Diencephalon (tissue), 1 donor: ENCODE measurements around the gene EPN2. TPM values are rescaled to one million over a fixed set of nuclear protein-coding genes. Genes with fewer than 3 reads are reported as not detected.

Source experiments
- small RNA-seq: library from RNA; depleted of rRNA; stranded (forward); fragments of <200 nt; gene quantifications from one replicate; pipeline ENCODE3, GENCODE V24; 2014
- total RNA-seq: library from RNA; depleted of rRNA; stranded (reverse); fragments of >200 nt; gene quantifications from one replicate; pipeline ENCODE4 v1.2.3, GENCODE V29; 2014

EPN2 gene
- 73.4 TPM for total RNA-seq

DNA sequence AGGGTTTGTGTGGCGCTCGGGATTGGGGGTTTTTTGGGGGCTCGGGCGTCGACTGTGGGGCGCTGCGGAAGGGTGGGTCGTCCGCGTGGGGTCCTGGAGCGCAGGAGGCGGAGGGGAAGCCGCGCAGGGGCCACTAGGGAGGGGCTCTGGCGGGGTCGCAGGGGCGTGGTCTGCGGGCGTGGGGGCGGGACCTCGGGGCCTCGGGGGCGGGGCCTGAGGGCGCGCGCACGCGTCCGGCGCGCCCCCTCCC is at the start of gene EPN2:
EPN2 (plus strand) TSS at position 228 of the 250 bp plus-strand sequence. CDS start 45,754 bp downstream, outside the sequence.

GRCh38 chr17:19362277-19363113 is 125.3 kb downstream of the EPN2 start, which contains the start of gene B9D1:
Gene B9D1 (minus strand): TSS chr17:19362723. CDS start chr17:19362569, 154 bp downstream.

DNA sequence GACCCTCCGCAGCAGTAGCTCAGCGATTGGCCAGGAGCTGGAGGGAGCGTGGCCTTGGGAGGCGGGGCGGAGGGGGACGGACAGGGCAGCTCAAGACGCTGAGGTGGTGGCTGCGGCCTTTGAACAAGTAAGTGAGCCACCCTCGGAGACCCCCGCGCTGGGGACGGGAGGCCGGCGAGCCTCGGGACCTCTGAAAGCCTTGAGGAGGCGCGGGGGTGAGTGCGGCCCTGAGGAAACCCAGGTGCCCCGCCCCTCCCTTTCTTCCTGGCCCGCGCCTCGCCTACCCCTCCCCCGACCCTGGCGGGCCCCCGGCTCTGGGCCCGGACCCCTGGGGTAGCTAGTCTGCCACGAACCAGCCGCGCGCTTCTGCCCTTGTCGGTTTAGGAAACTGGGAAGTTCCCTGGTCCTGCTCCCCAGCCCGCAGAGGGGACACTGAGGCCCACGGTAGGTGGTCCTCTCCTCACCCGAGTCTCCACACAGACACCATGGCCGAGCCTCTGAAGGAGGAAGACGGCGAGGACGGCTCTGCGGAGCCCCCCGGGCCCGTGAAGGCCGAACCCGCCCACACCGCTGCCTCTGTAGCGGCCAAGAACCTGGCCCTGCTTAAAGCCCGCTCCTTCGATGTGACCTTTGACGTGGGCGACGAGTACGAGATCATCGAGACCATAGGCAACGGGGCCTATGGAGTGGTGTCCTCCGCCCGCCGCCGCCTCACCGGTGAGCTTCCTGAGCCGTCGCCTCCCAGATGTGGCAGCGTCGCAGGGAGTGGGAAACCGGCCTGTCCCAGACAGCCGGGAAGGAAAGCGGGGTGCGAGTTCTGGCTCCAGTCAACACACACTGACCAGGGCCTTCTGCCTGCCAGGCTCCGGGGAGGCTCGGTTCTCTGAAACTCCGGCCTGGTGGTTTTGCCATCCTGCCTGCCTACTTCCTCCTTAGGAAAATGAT is 141.5 kb downstream of the EPN2 start, which contains the start of gene MAPK7:
MAPK7 (plus strand) TSS at position 83 of the 945 bp plus-strand sequence; CDS start at position 486, 403 bp downstream.

Small RNA genes lying within 50 kb of the gene (small RNA-seq; reads per million reads assigned to genes)
- gene MIR1180: 63.4 reads per million, percentile 96 among the genes with 10 or more reads in this experiment

Other genes starting within 250 kb of the EPN2 start
- 3.7 TPM for gene FAM83G, start 232.6 kb upstream of the EPN2 start, total RNA-seq
- gene GRAP, start 190.4 kb upstream of the EPN2 start, total RNA-seq: 4.8 TPM
- gene GRAPL, start 109.8 kb upstream of the EPN2 start, total RNA-seq: 0.92 TPM
- gene B9D1, start 125.4 kb downstream of the EPN2 start, total RNA-seq: 33.9 TPM
- 14.1 TPM for gene MAPK7, start 141.1 kb downstream of the EPN2 start, total RNA-seq
- gene MFAP4, start 149.8 kb downstream of the EPN2 start, total RNA-seq: 0.92 TPM
- 17.3 TPM for gene RNF112, start 173.9 kb downstream of the EPN2 start, total RNA-seq